HCT116 (cell line): Measurements from ENCODE around the gene VAPA. TPM values are rescaled to one million over a fixed set of nuclear protein-coding genes. Genes with fewer than 3 reads are reported as not detected.
A peak's percentile ranks its signal among the peaks of the same experiment; 100 is the strongest.

Experiments used
- ATAC-seq: fragments of 200-7000 bp; cut with Tn5 transposase; 2 replicates; pipeline ENCODE4 v1.9.1; 2020; ENCODE audit warnings: mild to moderate bottlenecking, moderate library complexity
- BruUV-seq: library from RNA; stranded (reverse); fragments of 400-500 nt; replicated peaks from 2 replicates; lab custom pipeline; 2021; lab: Mats Ljungman, UMichigan
- CTCF ChIA-PET: fragments of 300-600 bp; sonication (Branson Sonifier 250); formaldehyde crosslinking; loops from one replicate; lab custom pipeline; 2021; ENCODE audit warnings: antibody characterized with exemption; lab: Charles Lee
- POLR2A ChIA-PET: fragments of 300-600, 350-600 bp; sonication (Branson Sonifier 250); formaldehyde crosslinking; loops from one replicate; lab custom pipeline; 2021; ENCODE audit warnings: antibody characterized with exemption; lab: Charles Lee
- RAD21 ChIA-PET, 2 experiments: fragments of 300-600 bp; sonication (Branson Sonifier 250); formaldehyde crosslinking; loops; one replicate each; lab custom pipeline; 2023; ENCODE audit warnings: low total read pairs in 2 of 2; ENCODE audit not compliant: uncharacterized antibody in 2 of 2, unreplicated experiment in 2 of 2, low non-redundant PET in 1 of 2; lab: Charles Lee
- DNase-seq: peaks from one replicate; pipeline ENCODE4 v3.0.0-alpha.2; 2010; ENCODE audit warnings: low read depth, low spot score
- H2AFZ ChIP-seq: fragments of 200-600 bp; shearing (Covaris generic), sonication (generic); 2 replicates; pipeline ENCODE4 v1.6.1; 2017; ENCODE audit warnings: low read depth, mixed run types, mixed read lengths, antibody characterized with exemption, low read length; ENCODE audit not compliant: poor library complexity, severe bottlenecking
- H3K27ac ChIP-seq: 2 replicates; pipeline ENCODE4 v1.5.1; 2012; ENCODE audit warnings: low read depth, low read length
- H3K27me3 ChIP-seq: fragments of 200-600 bp; sonication (generic); 2 replicates; pipeline ENCODE4 v1.6.1; 2016; ENCODE audit warnings: mixed run types, low read length, mixed read lengths; ENCODE audit not compliant: insufficient read depth
- H3K36me3 ChIP-seq, 2 experiments: fragments of 200-500 bp in 1 of 2; fragments of 200-600 bp in 1 of 2; sonication (Bioruptor generic) in 1 of 2; sonication (generic) in 1 of 2; 2 replicates each; pipeline versions ENCODE4 v1.5.1 to v1.6.1; 2014 to 2016; ENCODE audit warnings: low read length in 2 of 2, inconsistent platforms in 1 of 2, mixed read lengths in 1 of 2, mixed run types in 1 of 2; ENCODE audit not compliant: insufficient read depth in 2 of 2, control insufficient read depth in 1 of 2
- H3K4me1 ChIP-seq, 2 experiments: fragments of 200-600 bp in 1 of 2; sonication (generic) in 1 of 2; 2 replicates each; pipeline versions ENCODE4 v1.5.1 to v1.6.1; 2012 to 2017; ENCODE audit warnings: low read length in 2 of 2, inconsistent platforms in 1 of 2, mild to moderate bottlenecking in 1 of 2, mixed read lengths in 1 of 2, mixed run types in 1 of 2, moderate library complexity in 1 of 2; ENCODE audit not compliant: insufficient read depth in 2 of 2, control insufficient read depth in 1 of 2
- H3K4me2 ChIP-seq: fragments of 200-600 bp; sonication (generic); 2 replicates; pipeline ENCODE4 v1.6.1; 2017; ENCODE audit warnings: mixed run types, low read length, mixed read lengths
- H3K4me3 ChIP-seq, 2 experiments: fragments of 200-600 bp in 1 of 2; sonication (generic) in 1 of 2; replicated peaks in 1 of 2; 2 replicates each; pipeline ENCODE4 v1.5.1; 2011 to 2016; ENCODE audit warnings: low read length in 2 of 2, control low read depth in 1 of 2, low read depth in 1 of 2, mild to moderate bottlenecking in 1 of 2, mixed read lengths in 1 of 2, mixed run types in 1 of 2
- H3K79me2 ChIP-seq: fragments of 200-600 bp; sonication (generic); 2 replicates; pipeline ENCODE4 v1.6.1; 2017; ENCODE audit warnings: mild to moderate bottlenecking, mixed run types, low read length, moderate library complexity, mixed read lengths; ENCODE audit not compliant: insufficient read depth
- H3K9ac ChIP-seq: fragments of 200-600 bp; sonication (generic); 2 replicates; pipeline ENCODE4 v1.6.1; 2016; ENCODE audit warnings: low read length, mixed read lengths
- H3K9me2 ChIP-seq: fragments of 200-600 bp; sonication (generic), shearing (Covaris generic); 2 replicates; pipeline ENCODE4 v1.6.1; 2017; ENCODE audit warnings: mixed run types, mild to moderate bottlenecking, moderate library complexity; ENCODE audit not compliant: insufficient read depth
- H3K9me3 ChIP-seq, 2 experiments: fragments of 200-500 bp in 1 of 2; fragments of 200-600 bp in 1 of 2; sonication (Bioruptor generic) in 1 of 2; sonication (generic) in 1 of 2; 2 replicates each; pipeline ENCODE4 v1.6.1; 2014 to 2017; ENCODE audit warnings: low read length in 2 of 2, mixed read lengths in 2 of 2, inconsistent platforms in 1 of 2, low read depth in 1 of 2, mild to moderate bottlenecking in 1 of 2, mixed run types in 1 of 2, moderate library complexity in 1 of 2; ENCODE audit not compliant: control insufficient read depth in 1 of 2, insufficient read depth in 1 of 2
- H4K20me1 ChIP-seq: fragments of 200-600 bp; sonication (generic), shearing (Covaris generic); 2 replicates; pipeline ENCODE4 v1.6.1; 2017; ENCODE audit warnings: mixed run types, mild to moderate bottlenecking, moderate library complexity; ENCODE audit not compliant: insufficient read depth
- CBX3 ChIP-seq: IDR thresholded peaks from 2 replicates; pipeline ENCODE4 v1.6.1; 2012; ENCODE audit warnings: low read depth
- CEBPB ChIP-seq: IDR thresholded peaks from 2 replicates; pipeline ENCODE4 v1.6.1; 2012; ENCODE audit warnings: low read depth
- ELF1 ChIP-seq: IDR thresholded peaks from 2 replicates; pipeline ENCODE4 v1.6.1; 2012; ENCODE audit warnings: low read depth, borderline replicate concordance
- EZH2phosphoT487 ChIP-seq: fragments of 200-600 bp; IDR thresholded peaks from 2 replicates; pipeline ENCODE4 v1.6.1; 2018; ENCODE audit warnings: antibody characterized with exemption, borderline replicate concordance
- FOSL1 ChIP-seq: IDR thresholded peaks from 2 replicates; pipeline ENCODE4 v1.6.1; 2012; ENCODE audit warnings: low read depth
- POLR2AphosphoS5 ChIP-seq: IDR thresholded peaks from 2 replicates; pipeline ENCODE4 v1.6.1; 2011; ENCODE audit warnings: mild to moderate bottlenecking, low read depth, low read length, moderate library complexity
- RAD21 ChIP-seq: IDR thresholded peaks from 2 replicates; pipeline ENCODE4 v1.6.1; 2012; ENCODE audit warnings: low read depth, mild to moderate bottlenecking
- SIN3A ChIP-seq: IDR thresholded peaks from 2 replicates; pipeline ENCODE4 v1.6.1; 2012; ENCODE audit warnings: low read depth
- SP1 ChIP-seq: IDR thresholded peaks from 2 replicates; pipeline ENCODE4 v1.6.1; 2012; ENCODE audit warnings: low read depth
- TCF7L2 ChIP-seq: IDR thresholded peaks from 2 replicates; pipeline ENCODE4 v1.7.0; 2011; ENCODE audit warnings: borderline replicate concordance, inconsistent platforms; ENCODE audit not compliant: insufficient read depth, insufficient read length; ENCODE audit errors: extremely low read depth
- ZFX ChIP-seq: fragments of 450-650 bp; IDR thresholded peaks from 2 replicates; pipeline ENCODE4 v1.6.1; 2017
- intact Hi-C: fragments of 100-400 bp; cut with micrococcal nuclease; formaldehyde crosslinking; loops from 2 replicates; pipeline ENCODE4 v1.10.0; 2022
- total RNA-seq: library from RNA; stranded (reverse); gene quantifications from one replicate; pipeline ENCODE4 v1.2.1, GENCODE V29; 2021; ENCODE audit not compliant: unreplicated experiment
- TF ChIP-seq, protein P1 (sequence below): IDR thresholded peaks from 2 replicates; pipeline ENCODE4 v1.6.1; 2012
- TF ChIP-seq, protein P2 (sequence below), 3 experiments: fragments of 200-600 bp in 1 of 3; sonication (generic) in 1 of 3; IDR thresholded peaks in 2 of 3; conservative IDR thresholded peaks in 1 of 3; 2 replicates each; pipeline ENCODE4 v1.5.1; 2012 to 2017; ENCODE audit warnings: low read depth in 2 of 3, low read length in 2 of 3, antibody characterized with exemption in 1 of 3, borderline replicate concordance in 1 of 3, control low read depth in 1 of 3, mild to moderate bottlenecking in 1 of 3, mixed read lengths in 1 of 3, mixed run types in 1 of 3, moderate library complexity in 1 of 3; ENCODE audit not compliant: insufficient read depth in 1 of 3

Gene VAPA
- total RNA-seq, 1 experiment from 2014 or later, result 295 TPM

DNA sequence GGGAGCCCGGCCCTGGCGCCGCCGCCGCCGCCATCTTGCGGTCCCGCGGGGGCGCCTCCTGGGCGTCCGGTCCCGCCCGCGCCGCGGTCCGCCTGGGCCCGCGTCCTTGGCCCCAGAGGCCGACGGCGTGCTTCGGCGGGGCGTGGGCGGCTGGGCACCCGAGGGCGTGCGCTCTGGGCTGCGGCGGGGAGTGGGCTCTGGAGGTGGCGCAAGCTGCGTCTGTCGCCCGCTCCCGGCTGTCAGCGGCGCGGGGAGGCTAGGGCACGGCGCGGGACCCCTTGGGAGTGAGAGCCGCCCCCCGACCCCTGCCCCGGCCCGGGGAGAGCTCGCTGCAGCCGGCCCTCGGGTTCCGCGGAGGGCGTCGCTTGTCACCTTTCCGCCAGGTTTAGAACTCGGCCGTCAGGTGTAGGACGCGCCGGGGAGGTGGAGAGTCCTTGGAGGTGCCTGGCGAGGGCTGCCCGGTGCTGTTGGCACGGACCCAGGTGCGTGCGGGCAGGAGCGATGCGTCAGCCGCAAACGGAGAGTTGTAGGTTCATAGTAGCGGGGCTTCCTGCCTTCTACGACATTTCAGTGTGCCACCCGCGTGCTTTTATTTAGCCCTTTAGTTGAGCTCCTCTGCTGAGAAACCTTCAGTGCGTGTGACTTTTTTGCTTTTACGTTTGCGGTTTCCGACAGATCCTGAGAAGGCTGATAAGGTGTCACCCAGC lies 921 bp downstream of the VAPA start:
- POLR2A ChIA-PET, result interaction anchor here (1.0 to 1.4 kb wide), 3 partner anchors 10 to 87 kb away, joined by 3 to 7 read pairs (median 5); no protein-coding TSS in a partner anchor
- peaks cover 39% of the 10 kb centered on the region for H4K20me1 ChIP-seq
- CTCF ChIA-PET, result interaction anchor here (1.4 kb wide), 1 partner anchor 88 kb away, joined by 3 read pairs; no protein-coding TSS in a partner anchor
- no peaks in the 10 kb centered on the region for H3K27me3 ChIP-seq
- peaks cover 41 to 53% of the 10 kb centered on the region in 2 experiments for H3K4me1 ChIP-seq
- H3K36me3 ChIP-seq, result no peaks in the 10 kb centered on the region
- peak overlapping the region; percentile 85 for H3K9ac ChIP-seq
- no peaks in the 10 kb centered on the region for H3K9me2 ChIP-seq
- H3K4me3 ChIP-seq, result peak overlapping the region; percentile 64 to 78
- BruUV-seq, result no TSS peak
- H3K79me2 ChIP-seq, result peaks cover 52% of the 10 kb centered on the region
- H2AFZ ChIP-seq, result no peak overlapping the region
- ATAC-seq, result peak; percentile 42
- peak overlapping the region; percentile 74 for H3K4me2 ChIP-seq
- peak; percentile 41 for TF ChIP-seq TCF7L2
- peak; percentile 55 for TF ChIP-seq POLR2AphosphoS5
- TF ChIP-seq ZFX, result peak; percentile 55; the same call in 1 of the 2 replicates
- no peak for TF ChIP-seq CEBPB
- DNase-seq, result peak; percentile 49
- intact Hi-C loops, result loop anchor here (2.0 to 10.0 kb wide), 2 partner anchors 86 to 300 kb away; partner anchors contain the start of gene PPP4R1
- peak overlapping the region; percentile 98 for H3K27ac ChIP-seq
- H3K9me3 ChIP-seq, result no peaks in the 10 kb centered on the region
- RAD21 ChIA-PET, result no interaction called here

- Histone ChIP-seq H3K4me3 (peak overlapping the region; percentile 64 to 78), H3K27me3 (no peaks in the 10 kb centered on the region), H3K36me3 (no peaks in the 10 kb centered on the region), H3K9me3 (no peaks in the 10 kb centered on the region), H3K27ac (peak overlapping the region; percentile 98), H3K9ac (peak overlapping the region; percentile 85), H4K20me1 (peaks cover 40% of the 10 kb centered on the region), H3K9me2 (no peaks in the 10 kb centered on the region), H3K4me2 (peak overlapping the region; percentile 74), H3K79me2 (peaks cover 60% of the 10 kb centered on the region), H3K4me1 (peaks cover 43 to 57% of the 10 kb centered on the region in 2 experiments), H2AFZ (no peak overlapping the region)
- ChIA-PET RAD21 (no interaction called here), POLR2A (interaction anchor here (1.0 kb wide), 1 partner anchor 87 kb away, joined by 3 read pairs; no protein-coding TSS in a partner anchor), CTCF (interaction anchor here (1.4 kb wide), 1 partner anchor 89 kb away, joined by 3 read pairs; no protein-coding TSS in a partner anchor)
- DNase-seq (no peak), ATAC-seq (no peak)
- BruUV-seq, result TSS peak; percentile 45
- intact Hi-C loops, result loop anchor here (2.0 to 10.0 kb wide), 2 partner anchors 87 to 301 kb away; partner anchors contain the start of gene PPP4R1
- TF ChIP-seq, protein P1, sequence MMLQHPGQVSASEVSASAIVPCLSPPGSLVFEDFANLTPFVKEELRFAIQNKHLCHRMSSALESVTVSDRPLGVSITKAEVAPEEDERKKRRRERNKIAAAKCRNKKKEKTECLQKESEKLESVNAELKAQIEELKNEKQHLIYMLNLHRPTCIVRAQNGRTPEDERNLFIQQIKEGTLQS, result no peak
- TF ChIP-seq EZH2phosphoT487, result no peak
- TF ChIP-seq RAD21, result no peak
- TF ChIP-seq SP1, result no peak
- no peak for TF ChIP-seq ELF1
- TF ChIP-seq, protein P2, sequence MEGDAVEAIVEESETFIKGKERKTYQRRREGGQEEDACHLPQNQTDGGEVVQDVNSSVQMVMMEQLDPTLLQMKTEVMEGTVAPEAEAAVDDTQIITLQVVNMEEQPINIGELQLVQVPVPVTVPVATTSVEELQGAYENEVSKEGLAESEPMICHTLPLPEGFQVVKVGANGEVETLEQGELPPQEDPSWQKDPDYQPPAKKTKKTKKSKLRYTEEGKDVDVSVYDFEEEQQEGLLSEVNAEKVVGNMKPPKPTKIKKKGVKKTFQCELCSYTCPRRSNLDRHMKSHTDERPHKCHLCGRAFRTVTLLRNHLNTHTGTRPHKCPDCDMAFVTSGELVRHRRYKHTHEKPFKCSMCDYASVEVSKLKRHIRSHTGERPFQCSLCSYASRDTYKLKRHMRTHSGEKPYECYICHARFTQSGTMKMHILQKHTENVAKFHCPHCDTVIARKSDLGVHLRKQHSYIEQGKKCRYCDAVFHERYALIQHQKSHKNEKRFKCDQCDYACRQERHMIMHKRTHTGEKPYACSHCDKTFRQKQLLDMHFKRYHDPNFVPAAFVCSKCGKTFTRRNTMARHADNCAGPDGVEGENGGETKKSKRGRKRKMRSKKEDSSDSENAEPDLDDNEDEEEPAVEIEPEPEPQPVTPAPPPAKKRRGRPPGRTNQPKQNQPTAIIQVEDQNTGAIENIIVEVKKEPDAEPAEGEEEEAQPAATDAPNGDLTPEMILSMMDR (IDR thresholded peaks at IDR 0.05 in 2 of 3, conservative IDR thresholded peaks at IDR 0.05 in 1 of 3; ENCODE audit: borderline replicate concordance in 1 of 3, insufficient read depth in 1 of 3, low read depth in 2 of 3, low read length in 2 of 3), result no peak
- no peak for TF ChIP-seq CBX3
- TF ChIP-seq FOSL1, result no peak
- TF ChIP-seq TCF7L2, result no peak
- TF ChIP-seq SIN3A, result no peak
Observed at GRCh38 chr18:9915291-9916076, 1.7 kb downstream of the VAPA start.
